ENCODE data around the gene METTL24.
"Not testable (repeated sequence)": the region's sequence is repeated elsewhere in the genome, so short reads cannot be mapped to it uniquely, and the experiment has no call there.

METTL24 gene

DNA sequence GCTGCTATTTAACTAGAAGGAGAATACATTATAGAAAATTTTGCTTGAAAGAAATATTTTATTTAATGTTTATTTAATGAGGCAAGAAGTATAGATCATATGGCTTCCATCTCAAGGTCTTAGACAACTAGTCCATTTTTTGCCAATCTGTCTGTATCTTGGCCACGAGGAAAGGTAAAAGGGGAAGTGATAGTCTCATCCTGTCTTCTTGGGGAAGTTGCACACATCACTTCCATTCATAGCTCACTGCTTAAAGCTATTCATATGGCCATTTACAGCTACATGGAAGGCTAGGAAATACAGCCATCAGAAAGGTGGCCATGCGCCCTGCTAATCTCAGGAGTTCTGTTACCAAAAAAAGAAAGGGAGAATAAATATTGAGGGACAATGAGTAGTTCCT is 50.8 kb downstream of the METTL24 start:
- H3K4me3 ChIP-seq (ENCODE audit: low read depth, low read length), result no peak overlapping the region
- DNase-seq (ENCODE audit: low read depth), result peak; percentile 3
- TF ChIP-seq, protein P1, sequence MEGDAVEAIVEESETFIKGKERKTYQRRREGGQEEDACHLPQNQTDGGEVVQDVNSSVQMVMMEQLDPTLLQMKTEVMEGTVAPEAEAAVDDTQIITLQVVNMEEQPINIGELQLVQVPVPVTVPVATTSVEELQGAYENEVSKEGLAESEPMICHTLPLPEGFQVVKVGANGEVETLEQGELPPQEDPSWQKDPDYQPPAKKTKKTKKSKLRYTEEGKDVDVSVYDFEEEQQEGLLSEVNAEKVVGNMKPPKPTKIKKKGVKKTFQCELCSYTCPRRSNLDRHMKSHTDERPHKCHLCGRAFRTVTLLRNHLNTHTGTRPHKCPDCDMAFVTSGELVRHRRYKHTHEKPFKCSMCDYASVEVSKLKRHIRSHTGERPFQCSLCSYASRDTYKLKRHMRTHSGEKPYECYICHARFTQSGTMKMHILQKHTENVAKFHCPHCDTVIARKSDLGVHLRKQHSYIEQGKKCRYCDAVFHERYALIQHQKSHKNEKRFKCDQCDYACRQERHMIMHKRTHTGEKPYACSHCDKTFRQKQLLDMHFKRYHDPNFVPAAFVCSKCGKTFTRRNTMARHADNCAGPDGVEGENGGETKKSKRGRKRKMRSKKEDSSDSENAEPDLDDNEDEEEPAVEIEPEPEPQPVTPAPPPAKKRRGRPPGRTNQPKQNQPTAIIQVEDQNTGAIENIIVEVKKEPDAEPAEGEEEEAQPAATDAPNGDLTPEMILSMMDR (IDR thresholded peaks at IDR 0.05; ENCODE audit: insufficient read depth, low read depth, low read length, missing control alignments), result no peak

DNA sequence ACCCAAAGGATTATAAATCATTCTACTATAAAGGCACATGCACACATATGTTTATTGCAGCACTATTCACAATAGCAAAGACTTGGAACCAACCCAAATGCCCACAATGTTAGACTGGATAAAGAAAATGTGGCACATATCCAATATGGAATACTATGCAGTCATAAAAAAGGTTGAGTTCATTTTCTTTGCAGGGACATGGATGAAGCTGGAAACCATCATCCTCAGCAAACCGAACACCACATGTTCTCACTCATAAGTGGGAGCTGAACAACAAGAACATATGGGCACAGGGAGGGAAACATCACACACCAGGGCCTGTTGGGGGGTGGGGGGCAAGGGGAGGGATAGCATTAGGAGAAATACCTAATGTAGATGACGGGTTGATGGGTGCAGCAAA is 52.3 kb downstream of the METTL24 start:
- DNase-seq (ENCODE audit: low read depth); H3K4me3 ChIP-seq (ENCODE audit: low read depth, low read length): not testable (repeated sequence)

DNA sequence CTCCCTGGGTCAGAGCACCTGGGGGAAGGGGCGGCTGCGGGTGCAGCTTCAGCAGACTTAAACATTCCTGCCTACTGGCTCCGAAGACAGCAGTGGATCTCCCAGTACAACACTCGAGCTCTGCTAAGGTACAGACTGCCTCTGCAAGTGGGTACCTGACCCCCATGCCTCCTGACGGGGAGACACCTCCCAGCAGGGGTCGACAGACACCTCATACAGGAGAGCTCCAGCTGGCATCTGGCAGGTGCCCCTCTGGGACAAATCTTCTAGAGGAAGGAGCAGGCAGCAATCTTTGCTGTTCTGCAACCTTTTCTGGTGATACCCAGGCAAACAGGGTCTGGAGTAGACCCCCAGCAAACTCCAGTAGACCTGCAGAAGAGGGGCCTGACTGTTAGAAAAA is 54.5 kb downstream of the METTL24 start:
- not testable (repeated sequence) for DNase-seq (ENCODE audit: low read depth); H3K4me3 ChIP-seq (ENCODE audit: low read depth, low read length)

DNA sequence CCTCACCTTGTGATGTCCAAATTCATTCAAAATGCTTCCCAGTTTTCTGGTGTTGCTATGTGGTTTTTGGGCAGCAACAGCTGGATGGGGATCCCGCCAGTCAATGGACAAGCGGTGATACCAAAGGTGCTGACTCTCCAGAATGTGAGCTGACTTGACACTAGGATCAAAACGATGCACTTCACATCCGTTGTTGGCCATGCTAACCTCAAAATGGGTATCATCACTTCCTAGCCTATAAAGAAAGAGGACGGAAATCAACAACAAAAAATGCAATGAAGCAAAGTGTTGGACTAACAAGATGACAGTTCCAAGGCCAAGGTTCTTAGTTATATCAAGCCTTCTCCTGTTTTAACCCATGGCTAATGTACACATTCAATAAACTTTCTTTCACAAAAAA is 59.2 kb downstream of the METTL24 start:
- no peak for DNase-seq (ENCODE audit: low read depth)
- TF ChIP-seq, protein P1 (IDR thresholded peaks at IDR 0.05; ENCODE audit: insufficient read depth, low read depth, low read length, missing control alignments), result no peak
- no peak overlapping the region for H3K4me3 ChIP-seq (ENCODE audit: low read depth, low read length)

DNA sequence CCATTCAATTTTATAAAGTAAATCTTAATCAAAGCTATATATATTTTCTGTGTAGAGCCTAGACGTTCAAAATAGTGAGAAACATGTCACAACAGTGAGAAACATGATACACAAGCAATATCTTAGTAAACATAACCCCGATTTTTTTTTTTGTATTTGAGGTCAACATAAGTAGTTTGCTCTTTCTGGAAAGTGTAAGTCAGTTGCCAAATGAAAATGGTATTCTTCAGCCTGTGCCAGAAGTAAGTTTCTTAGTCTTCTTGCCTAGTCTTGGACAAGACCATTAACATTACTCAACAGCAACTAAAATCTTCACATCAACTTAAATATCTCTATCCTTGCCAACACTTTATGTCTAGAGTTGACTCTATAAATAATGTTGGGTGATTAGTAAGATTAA is 59.7 kb downstream of the METTL24 start:
- TF ChIP-seq, protein P1 (IDR thresholded peaks at IDR 0.05; ENCODE audit: insufficient read depth, low read depth, low read length, missing control alignments), result no peak

DNA sequence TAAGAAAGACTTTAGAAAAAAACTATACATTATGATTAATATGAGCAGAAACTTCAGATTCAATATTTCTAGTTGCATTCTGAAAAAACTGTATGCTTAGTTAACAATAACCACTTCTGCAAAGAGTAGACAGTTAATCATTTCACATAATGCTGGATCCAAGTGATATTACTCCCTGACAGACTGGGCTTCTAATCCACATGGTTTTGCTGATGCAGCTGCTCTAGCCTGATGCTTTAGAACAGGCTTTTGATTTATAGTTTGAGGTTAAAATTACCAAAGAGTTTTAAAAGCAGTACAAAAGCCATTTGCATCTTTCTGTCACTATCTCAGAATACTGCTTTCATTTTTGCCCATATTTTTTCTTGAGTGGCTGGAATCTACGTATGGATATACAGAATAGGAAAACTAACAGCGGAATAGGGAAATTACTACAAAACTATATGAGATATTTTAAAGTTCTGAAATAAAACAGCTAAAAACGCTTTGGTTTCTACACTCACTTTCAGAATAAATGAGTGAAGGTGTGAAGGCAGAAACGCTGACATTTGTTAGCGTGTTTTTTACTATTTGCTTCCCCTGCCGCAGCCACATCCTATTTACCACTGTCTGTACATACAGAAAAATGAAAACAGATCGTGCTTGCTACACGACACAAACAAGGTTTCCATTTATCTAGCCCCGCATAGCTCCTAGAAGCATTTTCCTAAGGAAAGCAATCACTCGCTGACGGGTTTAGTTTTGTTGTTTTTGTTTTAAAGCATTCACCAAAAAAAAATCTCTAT is 61.7 kb downstream of the METTL24 start:
- TF ChIP-seq, protein P1 (IDR thresholded peaks at IDR 0.05; ENCODE audit: insufficient read depth, low read depth, low read length, missing control alignments), result no peak
- no peak for DNase-seq (ENCODE audit: low read depth)

More for the DNA sequence above, 59.7 kb downstream of the METTL24 start:
- H3K4me3 ChIP-seq (ENCODE audit: low read depth, low read length), result no peak overlapping the region
- DNase-seq (ENCODE audit: low read depth), result no peak

DNA sequence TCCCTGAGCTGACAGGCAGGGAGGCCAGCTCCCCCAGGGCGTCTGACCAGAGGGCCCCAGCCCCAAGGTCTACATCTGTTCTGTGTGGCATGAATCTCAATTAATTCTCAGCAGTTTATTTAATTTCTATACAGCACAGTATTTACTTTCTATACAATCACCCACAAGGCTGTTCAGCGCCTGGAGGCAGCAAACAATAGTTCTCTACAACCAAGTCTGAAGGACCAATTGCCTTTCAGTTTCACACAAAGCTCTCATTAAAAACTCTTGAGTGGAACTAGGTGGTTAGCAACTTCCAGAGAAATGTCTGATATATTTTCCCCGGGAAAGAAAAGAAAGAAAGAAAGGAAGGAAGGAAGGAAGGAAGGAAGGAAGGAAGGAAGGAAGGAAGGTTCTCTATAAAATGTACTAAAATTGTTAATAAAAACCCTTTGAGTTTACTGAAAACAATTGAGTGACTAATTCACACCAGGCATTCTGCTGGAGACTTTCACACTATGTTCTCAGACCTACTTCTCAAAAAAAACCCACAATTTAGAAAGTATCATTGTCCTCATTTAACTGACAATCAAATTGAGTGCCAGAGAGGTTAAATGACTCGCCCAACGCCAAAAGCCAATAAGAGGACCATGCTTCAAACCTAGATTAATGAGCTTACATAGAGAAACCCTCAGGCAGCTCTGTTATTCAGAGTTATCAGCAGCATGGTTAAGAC is 62.5 kb downstream of the METTL24 start:
- no peak overlapping the region for H3K4me3 ChIP-seq (ENCODE audit: low read depth, low read length)
- DNase-seq (ENCODE audit: low read depth), result no peak
- TF ChIP-seq, protein P1 (IDR thresholded peaks at IDR 0.05; ENCODE audit: insufficient read depth, low read depth, low read length, missing control alignments), result no peak

More for the DNA sequence above, 61.7 kb downstream of the METTL24 start:
- no peak overlapping the region for H3K4me3 ChIP-seq (ENCODE audit: low read depth, low read length)

All from GM12865 (cell line).